ENCODE data around the gene CNTNAP2. TPM values are rescaled to one million over a fixed set of nuclear protein-coding genes. Genes with fewer than 3 reads are reported as not detected.

Gene CNTNAP2
- polyA plus RNA-seq, 1 experiment = not detected

- DNase-seq (ENCODE audit: low read depth) = no peak
- Histone ChIP-seq H3K27me3 (ENCODE audit: control insufficient read depth, insufficient read depth, low read length) (no peaks in the 10 kb centered on the region), H3K36me3 (ENCODE audit: control insufficient read depth, insufficient read depth, low read length) (no peaks in the 10 kb centered on the region), H3K4me3 (ENCODE audit: low read depth, low read length) (no peak overlapping the region)
- ChIA-PET CTCF (no interaction called here), POLR2A (no interaction called here)
- TF ChIP-seq CTCF (IDR thresholded peaks at IDR 0.05; ENCODE audit: insufficient read depth, low read depth, low read length) = no peak
These were observed 845.0 kb downstream of the CNTNAP2 start for GRCh38 chr7:146961617-146962016.

GRCh38 chr7:146966274-146966673, 849.7 kb downstream of the CNTNAP2 start:
- CTCF ChIA-PET = no interaction called here
- H3K36me3 ChIP-seq (ENCODE audit: control insufficient read depth, insufficient read depth, low read length) = no peaks in the 10 kb centered on the region
- POLR2A ChIA-PET = no interaction called here
- no peak overlapping the region for H3K4me3 ChIP-seq (ENCODE audit: low read depth, low read length)
- no peaks in the 10 kb centered on the region for H3K27me3 ChIP-seq (ENCODE audit: control insufficient read depth, insufficient read depth, low read length)
- DNase-seq (ENCODE audit: low read depth) = no peak
- TF ChIP-seq CTCF (IDR thresholded peaks at IDR 0.05; ENCODE audit: insufficient read depth, low read depth, low read length) = no peak

GRCh38 chr7:146982482-146982881, 865.9 kb downstream of the CNTNAP2 start:
- DNase-seq (ENCODE audit: low read depth) = no peak
- Histone ChIP-seq H3K36me3 (ENCODE audit: control insufficient read depth, insufficient read depth, low read length) (no peaks in the 10 kb centered on the region), H3K27me3 (ENCODE audit: control insufficient read depth, insufficient read depth, low read length) (no peaks in the 10 kb centered on the region), H3K4me3 (ENCODE audit: low read depth, low read length) (no peak overlapping the region)
- CTCF ChIA-PET = no interaction called here
- POLR2A ChIA-PET = no interaction called here
- TF ChIP-seq CTCF (IDR thresholded peaks at IDR 0.05; ENCODE audit: insufficient read depth, low read depth, low read length) = no peak

- H3K4me3 ChIP-seq (ENCODE audit: low read depth, low read length) = no peak overlapping the region
- no peaks in the 10 kb centered on the region for H3K27me3 ChIP-seq (ENCODE audit: control insufficient read depth, insufficient read depth, low read length)
- no peak for TF ChIP-seq CTCF (IDR thresholded peaks at IDR 0.05; ENCODE audit: insufficient read depth, low read depth, low read length)
- H3K36me3 ChIP-seq (ENCODE audit: control insufficient read depth, insufficient read depth, low read length) = no peaks in the 10 kb centered on the region
- ChIA-PET POLR2A (no interaction called here), CTCF (no interaction called here)
- no peak for DNase-seq (ENCODE audit: low read depth)
These were observed 875.0 kb downstream of the CNTNAP2 start for GRCh38 chr7:146991596-146991995.

- H3K36me3 ChIP-seq (ENCODE audit: control insufficient read depth, insufficient read depth, low read length) = no peaks in the 10 kb centered on the region
- POLR2A ChIA-PET = no interaction called here
- H3K4me3 ChIP-seq (ENCODE audit: low read depth, low read length) = no peak overlapping the region
- no peaks in the 10 kb centered on the region for H3K27me3 ChIP-seq (ENCODE audit: control insufficient read depth, insufficient read depth, low read length)
- no peak for DNase-seq (ENCODE audit: low read depth)
- TF ChIP-seq CTCF (IDR thresholded peaks at IDR 0.05; ENCODE audit: insufficient read depth, low read depth, low read length) = no peak
- CTCF ChIA-PET = no interaction called here
These were observed 877.2 kb downstream of the CNTNAP2 start for GRCh38 chr7:146993764-146994163.

All from BJ (cell line).